ENCODE data around the gene GTF2H1.

GTF2H1 gene

GRCh38 chr11:18294862-18295261 is 27.5 kb upstream of the GTF2H1 start:
- TF ChIP-seq, protein P1, sequence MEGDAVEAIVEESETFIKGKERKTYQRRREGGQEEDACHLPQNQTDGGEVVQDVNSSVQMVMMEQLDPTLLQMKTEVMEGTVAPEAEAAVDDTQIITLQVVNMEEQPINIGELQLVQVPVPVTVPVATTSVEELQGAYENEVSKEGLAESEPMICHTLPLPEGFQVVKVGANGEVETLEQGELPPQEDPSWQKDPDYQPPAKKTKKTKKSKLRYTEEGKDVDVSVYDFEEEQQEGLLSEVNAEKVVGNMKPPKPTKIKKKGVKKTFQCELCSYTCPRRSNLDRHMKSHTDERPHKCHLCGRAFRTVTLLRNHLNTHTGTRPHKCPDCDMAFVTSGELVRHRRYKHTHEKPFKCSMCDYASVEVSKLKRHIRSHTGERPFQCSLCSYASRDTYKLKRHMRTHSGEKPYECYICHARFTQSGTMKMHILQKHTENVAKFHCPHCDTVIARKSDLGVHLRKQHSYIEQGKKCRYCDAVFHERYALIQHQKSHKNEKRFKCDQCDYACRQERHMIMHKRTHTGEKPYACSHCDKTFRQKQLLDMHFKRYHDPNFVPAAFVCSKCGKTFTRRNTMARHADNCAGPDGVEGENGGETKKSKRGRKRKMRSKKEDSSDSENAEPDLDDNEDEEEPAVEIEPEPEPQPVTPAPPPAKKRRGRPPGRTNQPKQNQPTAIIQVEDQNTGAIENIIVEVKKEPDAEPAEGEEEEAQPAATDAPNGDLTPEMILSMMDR (IDR thresholded peaks at IDR 0.05), result no peak
- Histone ChIP-seq H3K27ac (no peak overlapping the region), H3K4me3 (no peak overlapping the region)
- DNase-seq (ENCODE audit: low spot score), result no peak

- TF ChIP-seq, protein P1 (IDR thresholded peaks at IDR 0.05), result no peak
- Histone ChIP-seq H3K4me3 (no peak overlapping the region), H3K27ac (no peak overlapping the region)
- no peak for DNase-seq (ENCODE audit: low spot score)
These were observed 27.1 kb upstream of the GTF2H1 start for GRCh38 chr11:18295316-18295715.

- DNase-seq (ENCODE audit: low spot score), result no peak
- TF ChIP-seq, protein P1 (IDR thresholded peaks at IDR 0.05), result no peak
- Histone ChIP-seq H3K27ac (no peak overlapping the region), H3K4me3 (no peak overlapping the region)
These were observed 22.6 kb upstream of the GTF2H1 start for GRCh38 chr11:18299721-18300120.

- TF ChIP-seq, protein P1 (IDR thresholded peaks at IDR 0.05), result no peak
- Histone ChIP-seq H3K4me3 (no peak overlapping the region), H3K27ac (no peak overlapping the region)
- DNase-seq (ENCODE audit: low spot score), result no peak
These were observed 17.6 kb upstream of the GTF2H1 start for GRCh38 chr11:18304745-18305144.

DNA sequence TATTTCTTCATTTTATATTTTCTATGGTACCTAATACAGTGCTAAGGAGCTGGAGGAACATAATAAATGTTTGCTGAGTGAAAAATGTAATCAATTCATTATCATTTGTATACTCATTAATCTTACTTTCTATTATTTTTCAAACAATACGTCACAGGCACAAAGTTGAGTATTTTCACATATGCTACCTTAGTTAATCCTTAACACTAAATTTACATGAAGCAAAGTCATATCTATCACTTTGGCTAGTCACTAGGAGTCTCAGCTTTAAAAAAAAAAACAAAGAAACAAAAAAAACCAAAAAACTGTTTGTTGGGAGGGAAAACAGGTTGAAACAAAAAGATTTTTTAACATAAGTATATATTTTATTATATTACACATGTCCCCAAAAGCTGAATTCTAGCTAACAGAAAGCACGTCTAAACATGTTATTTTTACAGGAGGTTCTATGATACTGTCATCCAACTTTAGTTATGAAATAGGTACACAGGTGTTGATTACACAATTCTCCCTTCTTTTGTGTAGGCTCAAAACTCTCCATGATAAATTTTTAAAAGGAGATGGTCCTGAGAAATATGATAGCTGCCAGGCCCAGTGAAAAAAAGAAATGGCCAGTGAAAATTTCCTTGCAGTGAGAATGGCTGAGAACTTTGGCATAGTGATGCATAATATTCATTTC is 14.8 kb upstream of the GTF2H1 start:
- no peak for DNase-seq (ENCODE audit: low spot score)
- Histone ChIP-seq H3K4me3 (no peak overlapping the region), H3K27ac (no peak overlapping the region)
- TF ChIP-seq, protein P1 (IDR thresholded peaks at IDR 0.05), result no peak

DNA sequence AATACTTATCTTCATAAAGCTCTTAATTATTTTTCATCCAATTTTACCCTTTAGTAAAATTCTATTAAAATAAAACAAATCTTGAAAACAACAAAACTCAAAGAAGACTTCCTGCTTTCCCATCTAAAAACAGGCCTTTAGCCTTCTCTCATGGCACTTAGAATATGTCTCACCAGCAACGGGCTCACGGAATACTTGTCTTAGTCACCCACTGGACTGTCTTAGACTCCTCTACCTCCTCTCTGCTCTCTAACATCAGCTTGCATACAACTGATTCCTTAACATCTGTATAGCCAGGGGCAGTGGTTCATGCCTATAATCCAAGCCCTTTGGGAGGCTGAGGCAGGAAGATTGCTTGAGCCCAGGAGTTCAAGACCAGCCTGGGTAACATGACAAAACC is 14.1 kb upstream of the GTF2H1 start:
- TF ChIP-seq, protein P1 (IDR thresholded peaks at IDR 0.05), result no peak
- H3K27ac ChIP-seq, result peak overlapping the region in 1 of 2 donors; percentile 5

GRCh38 chr11:18309691-18310090 is 12.7 kb upstream of the GTF2H1 start:
- no peak for DNase-seq (ENCODE audit: low spot score)
- H3K4me3 ChIP-seq, result no peak overlapping the region
- H3K27ac ChIP-seq, result no peak overlapping the region
- TF ChIP-seq, protein P1 (IDR thresholded peaks at IDR 0.05), result no peak

More for the DNA sequence above, 14.1 kb upstream of the GTF2H1 start:
- H3K4me3 ChIP-seq, result no peak overlapping the region
- no peak for DNase-seq (ENCODE audit: low spot score)
